ENCODE data around the gene LCLAT1.

The LCLAT1 gene

GRCh38 chr2:30661173-30662107, 214.4 kb downstream of the LCLAT1 start:
- TF ChIP-seq ZFX (IDR thresholded peaks at IDR 0.05) (no peak), CTCF (conservative IDR thresholded peaks at IDR 0.05) (no peak)
- H3K27ac ChIP-seq, result no peak overlapping the region

GRCh38 chr2:30662268-30663131, 215.5 kb downstream of the LCLAT1 start:
- no peak for TF ChIP-seq CTCF (conservative IDR thresholded peaks at IDR 0.05)
- TF ChIP-seq ZFX (IDR thresholded peaks at IDR 0.05), result no peak
- no peak overlapping the region for H3K27ac ChIP-seq

GRCh38 chr2:30663321-30663720, 216.3 kb downstream of the LCLAT1 start:
- TF ChIP-seq CTCF (conservative IDR thresholded peaks at IDR 0.05) (no peak), ZFX (IDR thresholded peaks at IDR 0.05) (no peak)
- H3K27ac ChIP-seq, result no peak overlapping the region

- no peak overlapping the region for H3K27ac ChIP-seq
- no peak for TF ChIP-seq CTCF (conservative IDR thresholded peaks at IDR 0.05)
- TF ChIP-seq ZFX (IDR thresholded peaks at IDR 0.05), result no peak
Measured at GRCh38 chr2:30663806-30664205, 216.8 kb downstream of the LCLAT1 start.

- TF ChIP-seq CTCF (conservative IDR thresholded peaks at IDR 0.05), result no peak
- no peak for TF ChIP-seq ZFX (IDR thresholded peaks at IDR 0.05)
- no peak overlapping the region for H3K27ac ChIP-seq
Measured at GRCh38 chr2:30664761-30665358, 217.8 kb downstream of the LCLAT1 start.

- TF ChIP-seq ZFX (IDR thresholded peaks at IDR 0.05), result no peak
- TF ChIP-seq CTCF (conservative IDR thresholded peaks at IDR 0.05), result no peak
- H3K27ac ChIP-seq, result peak overlapping the region; percentile 33
Measured at GRCh38 chr2:30665761-30666265, 218.8 kb downstream of the LCLAT1 start.
